HCT116 (cell line): ENCODE measurements around the gene CTNND2. TPM values are rescaled to one million over a fixed set of nuclear protein-coding genes. Genes with fewer than 3 reads are reported as not detected.

Experiments used
- ATAC-seq: fragments of 200-7000 bp; cut with Tn5 transposase; 2 replicates; pipeline ENCODE4 v1.9.1; 2020; ENCODE audit warnings: mild to moderate bottlenecking, moderate library complexity
- BruUV-seq: library from RNA; stranded (reverse); fragments of 400-500 nt; replicated peaks from 2 replicates; lab custom pipeline; 2021; lab: Mats Ljungman, UMichigan
- CTCF ChIA-PET: fragments of 300-600 bp; sonication (Branson Sonifier 250); formaldehyde crosslinking; loops from one replicate; lab custom pipeline; 2021; ENCODE audit warnings: antibody characterized with exemption; lab: Charles Lee
- POLR2A ChIA-PET: fragments of 300-600, 350-600 bp; sonication (Branson Sonifier 250); formaldehyde crosslinking; loops from one replicate; lab custom pipeline; 2021; ENCODE audit warnings: antibody characterized with exemption; lab: Charles Lee
- RAD21 ChIA-PET, 2 experiments: fragments of 300-600 bp; sonication (Branson Sonifier 250); formaldehyde crosslinking; loops; one replicate each; lab custom pipeline; 2023; ENCODE audit warnings: low total read pairs in 2 of 2; ENCODE audit not compliant: uncharacterized antibody in 2 of 2, unreplicated experiment in 2 of 2, low non-redundant PET in 1 of 2; lab: Charles Lee
- DNase-seq: peaks from one replicate; pipeline ENCODE4 v3.0.0-alpha.2; 2010; ENCODE audit warnings: low read depth, low spot score
- H2AFZ ChIP-seq: fragments of 200-600 bp; shearing (Covaris generic), sonication (generic); 2 replicates; pipeline ENCODE4 v1.6.1; 2017; ENCODE audit warnings: low read depth, mixed run types, mixed read lengths, antibody characterized with exemption, low read length; ENCODE audit not compliant: poor library complexity, severe bottlenecking
- H3K27ac ChIP-seq: 2 replicates; pipeline ENCODE4 v1.5.1; 2012; ENCODE audit warnings: low read depth, low read length
- H3K27me3 ChIP-seq: fragments of 200-600 bp; sonication (generic); 2 replicates; pipeline ENCODE4 v1.6.1; 2016; ENCODE audit warnings: mixed run types, low read length, mixed read lengths; ENCODE audit not compliant: insufficient read depth
- H3K36me3 ChIP-seq, 2 experiments: fragments of 200-500 bp in 1 of 2; fragments of 200-600 bp in 1 of 2; sonication (Bioruptor generic) in 1 of 2; sonication (generic) in 1 of 2; 2 replicates each; pipeline versions ENCODE4 v1.5.1 to v1.6.1; 2014 to 2016; ENCODE audit warnings: low read length in 2 of 2, inconsistent platforms in 1 of 2, mixed read lengths in 1 of 2, mixed run types in 1 of 2; ENCODE audit not compliant: insufficient read depth in 2 of 2, control insufficient read depth in 1 of 2
- H3K4me1 ChIP-seq, 2 experiments: fragments of 200-600 bp in 1 of 2; sonication (generic) in 1 of 2; 2 replicates each; pipeline versions ENCODE4 v1.5.1 to v1.6.1; 2012 to 2017; ENCODE audit warnings: low read length in 2 of 2, inconsistent platforms in 1 of 2, mild to moderate bottlenecking in 1 of 2, mixed read lengths in 1 of 2, mixed run types in 1 of 2, moderate library complexity in 1 of 2; ENCODE audit not compliant: insufficient read depth in 2 of 2, control insufficient read depth in 1 of 2
- H3K4me2 ChIP-seq: fragments of 200-600 bp; sonication (generic); 2 replicates; pipeline ENCODE4 v1.6.1; 2017; ENCODE audit warnings: mixed run types, low read length, mixed read lengths
- H3K4me3 ChIP-seq, 2 experiments: fragments of 200-600 bp in 1 of 2; sonication (generic) in 1 of 2; replicated peaks in 1 of 2; 2 replicates each; pipeline ENCODE4 v1.5.1; 2011 to 2016; ENCODE audit warnings: low read length in 2 of 2, control low read depth in 1 of 2, low read depth in 1 of 2, mild to moderate bottlenecking in 1 of 2, mixed read lengths in 1 of 2, mixed run types in 1 of 2
- H3K79me2 ChIP-seq: fragments of 200-600 bp; sonication (generic); 2 replicates; pipeline ENCODE4 v1.6.1; 2017; ENCODE audit warnings: mild to moderate bottlenecking, mixed run types, low read length, moderate library complexity, mixed read lengths; ENCODE audit not compliant: insufficient read depth
- H3K9ac ChIP-seq: fragments of 200-600 bp; sonication (generic); 2 replicates; pipeline ENCODE4 v1.6.1; 2016; ENCODE audit warnings: low read length, mixed read lengths
- H3K9me2 ChIP-seq: fragments of 200-600 bp; sonication (generic), shearing (Covaris generic); 2 replicates; pipeline ENCODE4 v1.6.1; 2017; ENCODE audit warnings: mixed run types, mild to moderate bottlenecking, moderate library complexity; ENCODE audit not compliant: insufficient read depth
- H3K9me3 ChIP-seq, 2 experiments: fragments of 200-500 bp in 1 of 2; fragments of 200-600 bp in 1 of 2; sonication (Bioruptor generic) in 1 of 2; sonication (generic) in 1 of 2; 2 replicates each; pipeline ENCODE4 v1.6.1; 2014 to 2017; ENCODE audit warnings: low read length in 2 of 2, mixed read lengths in 2 of 2, inconsistent platforms in 1 of 2, low read depth in 1 of 2, mild to moderate bottlenecking in 1 of 2, mixed run types in 1 of 2, moderate library complexity in 1 of 2; ENCODE audit not compliant: control insufficient read depth in 1 of 2, insufficient read depth in 1 of 2
- H4K20me1 ChIP-seq: fragments of 200-600 bp; sonication (generic), shearing (Covaris generic); 2 replicates; pipeline ENCODE4 v1.6.1; 2017; ENCODE audit warnings: mixed run types, mild to moderate bottlenecking, moderate library complexity; ENCODE audit not compliant: insufficient read depth
- CBX3 ChIP-seq: IDR thresholded peaks from 2 replicates; pipeline ENCODE4 v1.6.1; 2012; ENCODE audit warnings: low read depth
- EGR1 ChIP-seq: IDR thresholded peaks from 2 replicates; pipeline ENCODE4 v1.6.1; 2012; ENCODE audit warnings: low read depth
- EZH2 ChIP-seq: fragments of 200-600 bp; sonication (generic); IDR thresholded peaks from 2 replicates; pipeline ENCODE4 v1.6.1; 2017; ENCODE audit warnings: antibody characterized with exemption, mixed run types
- REST ChIP-seq: IDR thresholded peaks from 2 replicates; pipeline ENCODE4 v1.6.1; 2012; ENCODE audit warnings: low read depth
- SP1 ChIP-seq: IDR thresholded peaks from 2 replicates; pipeline ENCODE4 v1.6.1; 2012; ENCODE audit warnings: low read depth
- TCF7L2 ChIP-seq: IDR thresholded peaks from 2 replicates; pipeline ENCODE4 v1.7.0; 2011; ENCODE audit warnings: borderline replicate concordance, inconsistent platforms; ENCODE audit not compliant: insufficient read depth, insufficient read length; ENCODE audit errors: extremely low read depth
- ZFX ChIP-seq: fragments of 450-650 bp; IDR thresholded peaks from 2 replicates; pipeline ENCODE4 v1.6.1; 2017
- ZNF274 ChIP-seq: fragments of 200-500 bp; sonication (Bioruptor generic); IDR thresholded peaks from 2 replicates; pipeline ENCODE4 v1.6.1; 2014; ENCODE audit warnings: mild to moderate bottlenecking, low read depth, low read length, inconsistent platforms
- intact Hi-C: fragments of 100-400 bp; cut with micrococcal nuclease; formaldehyde crosslinking; loops from 2 replicates; pipeline ENCODE4 v1.10.0; 2022
- total RNA-seq: library from RNA; stranded (reverse); gene quantifications from one replicate; pipeline ENCODE4 v1.2.1, GENCODE V29; 2021; ENCODE audit not compliant: unreplicated experiment
- TF ChIP-seq, protein P1 (sequence below): IDR thresholded peaks from 2 replicates; pipeline ENCODE4 v1.6.1; 2011; ENCODE audit warnings: mild to moderate bottlenecking, low read length, moderate library complexity; ENCODE audit not compliant: insufficient replicate concordance; ENCODE audit errors: extremely low read depth

CTNND2 gene
- total RNA-seq, 1 experiment from 2014 or later, result not detected

GRCh38 chr5:11898787-11899186 is 5.5 kb downstream of the CTNND2 start:
- Histone ChIP-seq H3K79me2 (no peaks in the 10 kb centered on the region), H3K4me1 (no peaks in the 10 kb centered on the region), H3K27me3 (no peaks in the 10 kb centered on the region), H3K9me2 (no peaks in the 10 kb centered on the region), H3K27ac (no peak overlapping the region), H3K4me2 (no peak overlapping the region), H3K9ac (no peak overlapping the region), H4K20me1 (no peaks in the 10 kb centered on the region)
- intact Hi-C loops, result no loop called here
- CTCF ChIA-PET, result no interaction called here
- TF ChIP-seq REST (no peak), CBX3 (no peak), ZFX (no peak), SP1 (no peak), TCF7L2 (no peak)
- TF ChIP-seq, all 23 proteins: peak for 0
- Histone ChIP-seq H3K4me3 (no peak overlapping the region), H2AFZ (no peak overlapping the region), H3K36me3 (no peaks in the 10 kb centered on the region), H3K9me3 (peaks cover 9 to 25% of the 10 kb centered on the region in 2 experiments; a peak in 2 of 4 replicates)
- ChIA-PET RAD21 (no interaction called here), POLR2A (no interaction called here)
- BruUV-seq, result no TSS peak
- no peak for ATAC-seq
- DNase-seq, result no peak

DNA sequence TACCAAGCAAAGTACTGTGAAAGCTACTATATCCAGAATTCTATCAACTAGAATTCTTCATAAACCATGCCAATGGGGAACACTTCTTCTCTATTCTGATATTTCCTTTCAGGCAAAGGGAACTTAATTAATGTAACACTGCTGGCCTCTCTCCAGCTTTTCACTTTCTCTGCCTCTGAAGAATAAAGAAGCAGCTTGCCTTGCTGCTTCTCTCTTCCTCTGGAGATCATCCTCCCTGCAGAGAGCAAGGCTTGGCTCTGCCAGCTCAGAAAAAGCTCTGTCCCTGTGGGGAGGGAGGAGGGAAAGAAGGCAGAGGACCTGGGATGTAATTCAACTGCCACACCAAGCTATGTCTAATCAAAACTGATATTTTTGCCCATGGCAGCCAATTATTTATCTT is 6.5 kb downstream of the CTNND2 start:
- H3K4me1 ChIP-seq, result no peaks in the 10 kb centered on the region
- no peaks in the 10 kb centered on the region for H3K36me3 ChIP-seq
- H4K20me1 ChIP-seq, result no peaks in the 10 kb centered on the region
- no peaks in the 10 kb centered on the region for H3K27me3 ChIP-seq
- DNase-seq (no peak), ATAC-seq (no peak)
- no peak overlapping the region for H3K4me2 ChIP-seq
- ChIA-PET POLR2A (no interaction called here), RAD21 (no interaction called here), CTCF (no interaction called here)
- no peak overlapping the region for H3K4me3 ChIP-seq
- peaks cover 18 to 25% of the 10 kb centered on the region in 2 experiments; a peak in 2 of 4 replicates for H3K9me3 ChIP-seq
- no peaks in the 10 kb centered on the region for H3K79me2 ChIP-seq
- no TSS peak for BruUV-seq
- H2AFZ ChIP-seq, result no peak overlapping the region
- no peak overlapping the region for H3K9ac ChIP-seq
- H3K9me2 ChIP-seq, result no peaks in the 10 kb centered on the region
- no peak overlapping the region for H3K27ac ChIP-seq
- intact Hi-C loops, result no loop called here
- TF ChIP-seq EZH2, result no peak
- no peak for TF ChIP-seq EGR1
- TF ChIP-seq CBX3, result no peak
- no peak for TF ChIP-seq REST
- no peak for TF ChIP-seq ZNF274
- TF ChIP-seq, protein P1, sequence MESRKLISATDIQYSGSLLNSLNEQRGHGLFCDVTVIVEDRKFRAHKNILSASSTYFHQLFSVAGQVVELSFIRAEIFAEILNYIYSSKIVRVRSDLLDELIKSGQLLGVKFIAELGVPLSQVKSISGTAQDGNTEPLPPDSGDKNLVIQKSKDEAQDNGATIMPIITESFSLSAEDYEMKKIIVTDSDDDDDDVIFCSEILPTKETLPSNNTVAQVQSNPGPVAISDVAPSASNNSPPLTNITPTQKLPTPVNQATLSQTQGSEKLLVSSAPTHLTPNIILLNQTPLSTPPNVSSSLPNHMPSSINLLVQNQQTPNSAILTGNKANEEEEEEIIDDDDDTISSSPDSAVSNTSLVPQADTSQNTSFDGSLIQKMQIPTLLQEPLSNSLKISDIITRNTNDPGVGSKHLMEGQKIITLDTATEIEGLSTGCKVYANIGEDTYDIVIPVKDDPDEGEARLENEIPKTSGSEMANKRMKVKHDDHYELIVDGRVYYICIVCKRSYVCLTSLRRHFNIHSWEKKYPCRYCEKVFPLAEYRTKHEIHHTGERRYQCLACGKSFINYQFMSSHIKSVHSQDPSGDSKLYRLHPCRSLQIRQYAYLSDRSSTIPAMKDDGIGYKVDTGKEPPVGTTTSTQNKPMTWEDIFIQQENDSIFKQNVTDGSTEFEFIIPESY, result no peak
